Stomach smooth muscle (tissue), 2 donors: ENCODE measurements around the gene TSPAN17.

Experiments
- H3K27ac ChIP-seq: one replicate; pipeline ENCODE4 v1.7.0; 2013; ENCODE audit warnings: mild to moderate bottlenecking, low read length, inconsistent platforms
- H3K27me3 ChIP-seq, 2 donors: one replicate each; pipeline ENCODE4 v1.7.0; 2013; ENCODE audit warnings: low read length in 2 of 2; ENCODE audit not compliant: insufficient read depth in 2 of 2, control insufficient read depth in 1 of 2
- H3K36me3 ChIP-seq, 2 donors: one replicate each; pipeline ENCODE4 v1.7.0; 2013; ENCODE audit warnings: low read length in 2 of 2; ENCODE audit not compliant: control insufficient read depth in 2 of 2, insufficient read depth in 2 of 2
- H3K4me1 ChIP-seq: one replicate; pipeline ENCODE4 v1.7.0; 2013; ENCODE audit warnings: low read length; ENCODE audit not compliant: control insufficient read depth, insufficient read depth
- H3K4me3 ChIP-seq, 2 donors: one replicate each; pipeline ENCODE4 v1.7.0; 2013; ENCODE audit warnings: low read length in 2 of 2
- H3K9ac ChIP-seq, 2 donors: one replicate each; pipeline ENCODE4 v1.7.0; 2013; ENCODE audit warnings: low read length in 2 of 2, mild to moderate bottlenecking in 1 of 2
- H3K9me3 ChIP-seq, 2 donors: one replicate each; pipeline ENCODE4 v1.7.0; 2013; ENCODE audit warnings: low read length in 2 of 2; ENCODE audit not compliant: control insufficient read depth in 2 of 2
- donor health status: healthy.
- donor health status: Pancreatic carcinoma.

Gene TSPAN17

GRCh38 chr5:176682016-176682531 lies 34.8 kb downstream of the TSPAN17 start:
- no peak overlapping the region for H3K4me3 ChIP-seq
- H3K9ac ChIP-seq, result no peak overlapping the region
- H3K4me1 ChIP-seq, result no peaks in the 10 kb centered on the region
- H3K27ac ChIP-seq, result no peak overlapping the region
- H3K36me3 ChIP-seq, result no peaks in the 10 kb centered on the region
- H3K27me3 ChIP-seq, result peaks cover 16 to 27% of the 10 kb centered on the region in 2 donors
- H3K9me3 ChIP-seq, result no peaks in the 10 kb centered on the region

- Histone ChIP-seq H3K9ac (no peak overlapping the region), H3K27ac (no peak overlapping the region), H3K4me3 (no peak overlapping the region), H3K9me3 (no peaks in the 10 kb centered on the region), H3K36me3 (no peaks in the 10 kb centered on the region), H3K4me1 (no peaks in the 10 kb centered on the region), H3K27me3 (peaks cover 11 to 12% of the 10 kb centered on the region in 2 donors)
Measured at GRCh38 chr5:176685010-176685409, 37.7 kb downstream of the TSPAN17 start.

GRCh38 chr5:176687247-176687646 lies 40.0 kb downstream of the TSPAN17 start:
- Histone ChIP-seq H3K36me3 (no peaks in the 10 kb centered on the region), H3K9me3 (peaks cover 0 to 5% of the 10 kb centered on the region in 2 donors), H3K4me3 (no peak overlapping the region)

GRCh38 chr5:176687881-176688280 lies 40.6 kb downstream of the TSPAN17 start:
- H3K4me1 ChIP-seq, result no peaks in the 10 kb centered on the region
- no peak overlapping the region for H3K4me3 ChIP-seq
- peaks cover 0 to 5% of the 10 kb centered on the region in 2 donors for H3K9me3 ChIP-seq
- H3K9ac ChIP-seq, result no peak overlapping the region
- H3K27me3 ChIP-seq, result peaks cover 11 to 26% of the 10 kb centered on the region in 2 donors
- H3K36me3 ChIP-seq, result no peaks in the 10 kb centered on the region
- H3K27ac ChIP-seq, result no peak overlapping the region

More at GRCh38 chr5:176687247-176687646, 40.0 kb downstream of the TSPAN17 start:
- peaks cover 6 to 20% of the 10 kb centered on the region in 2 donors for H3K27me3 ChIP-seq
- H3K27ac ChIP-seq, result no peak overlapping the region
- no peak overlapping the region for H3K9ac ChIP-seq
- no peaks in the 10 kb centered on the region for H3K4me1 ChIP-seq

- no peak overlapping the region for H3K27ac ChIP-seq
- no peak overlapping the region for H3K9ac ChIP-seq
- no peak overlapping the region for H3K4me3 ChIP-seq
- H3K4me1 ChIP-seq, result peaks cover 2% of the 10 kb centered on the region
- H3K9me3 ChIP-seq, result peaks cover 0 to 5% of the 10 kb centered on the region in 2 donors
- no peaks in the 10 kb centered on the region for H3K36me3 ChIP-seq
- H3K27me3 ChIP-seq, result peaks cover 30 to 38% of the 10 kb centered on the region in 2 donors
Measured at GRCh38 chr5:176690911-176691310, 43.6 kb downstream of the TSPAN17 start.

GRCh38 chr5:176691524-176691923 lies 44.2 kb downstream of the TSPAN17 start:
- H3K27me3 ChIP-seq, result peaks cover 33 to 41% of the 10 kb centered on the region in 2 donors

DNA sequence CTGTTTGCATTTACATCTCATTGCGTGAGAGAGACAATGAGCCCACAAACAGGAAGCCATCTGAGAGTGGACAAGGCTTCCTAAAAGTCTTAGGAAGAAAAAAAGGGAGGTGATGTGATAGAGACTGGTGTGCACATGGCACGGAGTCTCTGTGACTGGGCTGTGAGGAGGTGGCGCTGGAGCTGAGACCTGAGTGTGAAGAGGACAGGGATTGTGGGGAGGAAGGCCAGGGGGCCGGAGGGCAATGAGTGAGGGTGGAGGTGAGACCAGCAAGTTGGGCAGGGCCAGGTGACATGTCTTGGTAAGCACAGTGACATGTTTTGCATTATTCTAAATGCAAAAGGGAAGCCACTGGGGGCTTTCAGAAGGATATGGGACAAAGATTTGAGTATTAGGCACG lies 45.0 kb downstream of the TSPAN17 start:
- Histone ChIP-seq H3K4me3 (no peak overlapping the region), H3K27me3 (peaks cover 33 to 41% of the 10 kb centered on the region in 2 donors), H3K36me3 (no peaks in the 10 kb centered on the region), H3K9me3 (peaks cover 0 to 5% of the 10 kb centered on the region in 2 donors), H3K4me1 (peaks cover 2% of the 10 kb centered on the region), H3K9ac (no peak overlapping the region), H3K27ac (no peak overlapping the region)

More at GRCh38 chr5:176691524-176691923, 44.2 kb downstream of the TSPAN17 start:
- no peak overlapping the region for H3K4me3 ChIP-seq
- H3K9me3 ChIP-seq, result peaks cover 0 to 5% of the 10 kb centered on the region in 2 donors
- peaks cover 2% of the 10 kb centered on the region for H3K4me1 ChIP-seq
- no peak overlapping the region for H3K9ac ChIP-seq
- H3K27ac ChIP-seq, result no peak overlapping the region
- H3K36me3 ChIP-seq, result no peaks in the 10 kb centered on the region

DNA sequence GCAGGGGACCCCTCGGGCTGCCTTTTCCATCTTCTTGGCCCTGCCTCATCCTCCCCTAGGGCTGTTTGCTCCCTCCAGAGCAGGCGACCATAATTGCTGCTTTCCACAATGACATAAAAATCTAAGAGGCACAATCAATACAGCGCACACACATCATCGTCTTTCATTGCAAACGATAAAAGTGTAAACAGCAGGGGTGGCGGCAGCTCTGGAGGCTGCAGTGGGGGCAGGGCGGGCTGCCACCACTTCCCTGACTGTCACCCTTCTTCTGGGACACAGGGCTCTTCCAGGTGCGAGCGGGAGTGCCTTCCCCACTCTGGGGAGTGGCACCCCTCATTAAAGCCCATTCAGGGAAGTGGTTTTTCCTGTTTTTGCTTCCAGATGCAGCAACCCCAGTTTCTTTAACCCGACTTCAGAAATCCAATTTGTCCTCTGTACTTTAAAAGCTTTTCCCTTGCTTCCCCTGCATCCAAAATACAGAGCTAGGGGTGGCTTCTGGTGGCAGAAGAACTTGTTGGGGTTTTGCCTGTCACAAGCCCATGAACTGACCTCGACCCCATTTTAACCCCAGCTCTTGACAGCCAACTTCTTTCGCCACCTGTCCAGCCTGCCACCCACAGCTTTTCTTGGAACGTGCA lies 45.7 kb downstream of the TSPAN17 start:
- peaks cover 38 to 46% of the 10 kb centered on the region in 2 donors for H3K27me3 ChIP-seq
- H3K9ac ChIP-seq, result no peak overlapping the region
- H3K9me3 ChIP-seq, result peaks cover 0 to 5% of the 10 kb centered on the region in 2 donors
- H3K4me3 ChIP-seq, result no peak overlapping the region
- H3K27ac ChIP-seq, result no peak overlapping the region
- no peaks in the 10 kb centered on the region for H3K36me3 ChIP-seq
- peaks cover 2% of the 10 kb centered on the region for H3K4me1 ChIP-seq

GRCh38 chr5:176693477-176693851 lies 46.2 kb downstream of the TSPAN17 start:
- Histone ChIP-seq H3K4me1 (peaks cover 2% of the 10 kb centered on the region), H3K27me3 (peaks cover 38 to 46% of the 10 kb centered on the region in 2 donors), H3K27ac (no peak overlapping the region), H3K9ac (no peak overlapping the region), H3K36me3 (no peaks in the 10 kb centered on the region), H3K4me3 (no peak overlapping the region), H3K9me3 (peaks cover 0 to 5% of the 10 kb centered on the region in 2 donors)

DNA sequence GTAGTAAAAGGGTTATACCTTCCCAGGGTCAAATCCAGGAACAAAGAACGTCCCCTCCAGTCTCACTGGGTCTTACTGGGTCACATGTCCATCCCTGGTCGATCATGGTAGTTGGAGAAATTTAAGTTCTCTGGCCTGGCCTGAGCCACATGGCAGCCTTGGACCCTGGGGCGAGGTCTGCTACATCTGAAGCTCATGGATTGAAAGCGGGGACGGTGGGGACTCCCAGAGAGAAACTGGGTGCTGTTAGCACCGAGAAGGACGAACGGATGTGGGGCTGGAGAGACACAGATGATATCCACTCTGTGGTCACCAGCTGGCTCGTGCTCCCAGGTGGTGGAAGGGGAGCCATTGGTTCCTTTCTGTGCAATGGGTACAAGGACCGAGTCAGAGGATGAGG lies 46.9 kb downstream of the TSPAN17 start:
- H3K27me3 ChIP-seq, result peaks cover 40 to 50% of the 10 kb centered on the region in 2 donors
- peaks cover 2% of the 10 kb centered on the region for H3K4me1 ChIP-seq
- H3K9me3 ChIP-seq, result peaks cover 0 to 5% of the 10 kb centered on the region in 2 donors
- H3K4me3 ChIP-seq, result no peak overlapping the region
- H3K36me3 ChIP-seq, result no peaks in the 10 kb centered on the region
- H3K9ac ChIP-seq, result no peak overlapping the region
- no peak overlapping the region for H3K27ac ChIP-seq

- Histone ChIP-seq H3K4me3 (no peak overlapping the region), H3K4me1 (peaks cover 2% of the 10 kb centered on the region), H3K9ac (no peak overlapping the region), H3K27me3 (peaks cover 42 to 50% of the 10 kb centered on the region in 2 donors), H3K27ac (no peak overlapping the region), H3K9me3 (peaks cover 0 to 5% of the 10 kb centered on the region in 2 donors), H3K36me3 (no peaks in the 10 kb centered on the region)
Measured at GRCh38 chr5:176694631-176695030, 47.3 kb downstream of the TSPAN17 start.
